HUES48 (cell line): ENCODE measurements around the gene PIPOX.
A peak's percentile ranks its signal among the peaks of the same experiment; 100 is the strongest.

Experiments used
- H3K27ac ChIP-seq: one replicate; pipeline ENCODE4 v1.7.0; 2013; ENCODE audit warnings: low read depth, low read length, inconsistent platforms
- H3K27me3 ChIP-seq: 2 replicates; pipeline ENCODE4 v1.6.1; 2013; ENCODE audit warnings: mild to moderate bottlenecking, low read length; ENCODE audit not compliant: control insufficient read depth, insufficient read depth
- H3K36me3 ChIP-seq: 2 replicates; pipeline ENCODE4 v1.6.1; 2013; ENCODE audit warnings: low read length; ENCODE audit not compliant: control insufficient read depth, insufficient read depth
- H3K4me1 ChIP-seq: 2 replicates; pipeline ENCODE4 v1.6.1; 2013; ENCODE audit warnings: mild to moderate bottlenecking, low read length; ENCODE audit not compliant: control insufficient read depth, insufficient read depth
- H3K4me3 ChIP-seq: 2 replicates; pipeline ENCODE4 v1.5.1; 2013; ENCODE audit warnings: mild to moderate bottlenecking, low read depth, low read length
- H3K9ac ChIP-seq: 2 replicates; pipeline ENCODE4 v1.6.1; 2013; ENCODE audit warnings: mild to moderate bottlenecking, low read depth, low read length, moderate library complexity
- H3K9me3 ChIP-seq: 2 replicates; pipeline ENCODE4 v1.6.1; 2013; ENCODE audit warnings: low read length; ENCODE audit not compliant: control insufficient read depth, insufficient read depth

PIPOX gene

DNA sequence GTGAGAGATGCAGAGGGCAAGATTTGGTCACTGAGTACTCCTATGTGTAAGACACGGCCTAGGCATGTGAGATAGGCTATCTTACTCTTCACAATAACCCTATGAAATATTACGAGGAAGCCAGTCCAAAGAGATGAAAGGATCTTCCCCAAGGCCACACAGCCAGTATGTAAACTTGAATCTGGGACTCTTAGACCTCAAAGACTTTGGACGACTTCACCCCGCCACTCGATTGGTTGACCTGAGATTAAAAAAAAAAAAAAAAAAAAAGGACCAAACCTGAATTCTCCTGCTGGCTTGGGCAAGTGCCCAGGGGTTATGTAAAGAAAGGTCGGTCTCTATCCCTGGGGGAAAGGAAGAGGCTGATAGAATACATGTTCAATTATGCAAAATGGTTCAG, 33.1 kb downstream of the PIPOX start:
- H3K4me1 ChIP-seq, result peaks cover 27% of the 10 kb centered on the region
- no peak overlapping the region for H3K9ac ChIP-seq
- H3K4me3 ChIP-seq, result no peak overlapping the region
- no peaks in the 10 kb centered on the region for H3K9me3 ChIP-seq
- no peaks in the 10 kb centered on the region for H3K27me3 ChIP-seq
- peaks cover 14% of the 10 kb centered on the region; the same call in 1 of the 2 replicates for H3K36me3 ChIP-seq
- no peak overlapping the region for H3K27ac ChIP-seq

DNA sequence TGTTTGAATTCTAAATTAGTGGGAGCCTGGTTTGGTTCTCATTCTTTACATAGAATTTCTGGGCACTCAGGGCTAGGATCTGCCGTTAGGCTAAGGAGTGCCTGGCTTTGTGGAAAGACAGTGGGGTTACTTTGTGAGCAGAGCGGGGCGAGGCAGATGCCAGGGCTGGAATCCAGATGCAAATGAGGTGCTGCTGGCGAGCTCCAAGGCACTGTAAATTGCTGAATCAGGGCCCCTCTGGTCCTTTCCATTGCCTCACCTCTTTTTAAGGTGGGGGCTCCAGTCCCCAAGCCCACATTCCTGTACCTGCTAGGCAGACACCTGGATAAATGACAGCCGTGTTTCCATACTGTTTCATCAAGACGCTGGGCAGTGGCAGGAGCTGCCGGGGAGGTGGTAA, 33.8 kb downstream of the PIPOX start:
- Histone ChIP-seq H3K4me3 (no peak overlapping the region), H3K9me3 (no peaks in the 10 kb centered on the region), H3K27me3 (no peaks in the 10 kb centered on the region), H3K9ac (no peak overlapping the region), H3K27ac (no peak overlapping the region), H3K4me1 (peaks cover 27% of the 10 kb centered on the region), H3K36me3 (peaks cover 16% of the 10 kb centered on the region; the same call in 1 of the 2 replicates)

DNA sequence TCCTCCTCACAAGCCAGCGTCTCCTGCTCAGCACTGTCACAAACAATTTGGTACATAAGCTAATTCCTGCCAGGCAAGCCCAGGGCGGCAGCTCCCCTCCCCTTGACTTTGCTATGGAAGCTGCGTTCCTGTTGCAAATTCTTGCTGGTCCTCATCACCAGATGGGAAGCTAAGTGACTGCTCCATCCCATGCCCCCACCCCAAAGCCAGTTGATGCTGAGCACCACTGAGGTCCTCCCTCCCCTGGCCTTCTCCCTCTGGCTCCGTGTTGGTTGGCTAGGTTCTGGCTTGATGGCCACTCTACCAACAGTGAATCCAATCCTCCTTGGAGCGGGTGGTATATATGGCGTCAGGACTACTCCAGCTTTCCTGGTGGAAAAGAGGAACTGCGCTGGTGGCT, 34.4 kb downstream of the PIPOX start:
- no peak overlapping the region for H3K27ac ChIP-seq

GRCh38 chr17:29078183-29079045, 35.5 kb downstream of the PIPOX start:
- H3K36me3 ChIP-seq, result peaks cover 16% of the 10 kb centered on the region; the same call in 1 of the 2 replicates
- H3K27ac ChIP-seq, result peak overlapping the region; percentile 8
- H3K9ac ChIP-seq, result no peak overlapping the region
- peaks cover 25% of the 10 kb centered on the region for H3K4me1 ChIP-seq
- H3K27me3 ChIP-seq, result no peaks in the 10 kb centered on the region
- no peak overlapping the region for H3K4me3 ChIP-seq
- no peaks in the 10 kb centered on the region for H3K9me3 ChIP-seq

More for the DNA sequence above, 34.4 kb downstream of the PIPOX start:
- peaks cover 16% of the 10 kb centered on the region; the same call in 1 of the 2 replicates for H3K36me3 ChIP-seq
- H3K9me3 ChIP-seq, result no peaks in the 10 kb centered on the region
- H3K4me1 ChIP-seq, result peaks cover 27% of the 10 kb centered on the region
- H3K27me3 ChIP-seq, result no peaks in the 10 kb centered on the region
- no peak overlapping the region for H3K4me3 ChIP-seq
- H3K9ac ChIP-seq, result no peak overlapping the region

DNA sequence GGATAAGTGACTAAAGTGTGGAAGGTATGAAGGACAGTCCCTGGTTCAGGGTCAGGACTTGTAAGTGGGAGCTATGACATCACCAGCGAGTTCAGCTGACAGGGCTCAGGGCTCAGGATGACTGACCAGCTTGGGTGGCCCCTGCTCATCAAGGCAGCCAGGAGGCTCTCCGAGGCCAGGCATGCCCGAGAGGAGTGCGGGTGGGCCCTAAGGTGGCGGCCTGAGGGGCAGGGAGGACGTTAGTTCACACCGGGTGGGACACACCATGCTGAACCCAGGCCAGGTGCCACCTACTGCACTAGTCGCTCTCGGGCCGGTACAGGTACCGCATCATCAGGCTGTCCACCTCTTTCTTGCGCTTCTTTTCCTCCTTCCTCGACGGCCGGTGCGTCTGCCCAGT, 36.5 kb downstream of the PIPOX start:
- no peaks in the 10 kb centered on the region for H3K27me3 ChIP-seq
- no peak overlapping the region for H3K27ac ChIP-seq
- H3K4me3 ChIP-seq, result no peak overlapping the region
- H3K9ac ChIP-seq, result no peak overlapping the region
- H3K9me3 ChIP-seq, result no peaks in the 10 kb centered on the region
- peaks cover 20% of the 10 kb centered on the region for H3K4me1 ChIP-seq
- peaks cover 16% of the 10 kb centered on the region; the same call in 1 of the 2 replicates for H3K36me3 ChIP-seq

- H3K4me1 ChIP-seq, result peaks cover 24% of the 10 kb centered on the region
Observed at GRCh38 chr17:29079887-29080286, 36.9 kb downstream of the PIPOX start.

GRCh38 chr17:29080323-29080722, 37.4 kb downstream of the PIPOX start:
- no peak overlapping the region for H3K9ac ChIP-seq
- H3K4me3 ChIP-seq, result no peak overlapping the region
- peaks cover 28% of the 10 kb centered on the region for H3K4me1 ChIP-seq
- no peaks in the 10 kb centered on the region for H3K27me3 ChIP-seq
- H3K27ac ChIP-seq, result no peak overlapping the region
- H3K36me3 ChIP-seq, result peaks cover 16% of the 10 kb centered on the region; the same call in 1 of the 2 replicates
- no peaks in the 10 kb centered on the region for H3K9me3 ChIP-seq

More at GRCh38 chr17:29079887-29080286, 36.9 kb downstream of the PIPOX start:
- H3K9ac ChIP-seq, result no peak overlapping the region
- H3K27ac ChIP-seq, result no peak overlapping the region
- peaks cover 16% of the 10 kb centered on the region; the same call in 1 of the 2 replicates for H3K36me3 ChIP-seq
- H3K27me3 ChIP-seq, result no peaks in the 10 kb centered on the region
- H3K9me3 ChIP-seq, result no peaks in the 10 kb centered on the region
- H3K4me3 ChIP-seq, result no peak overlapping the region

GRCh38 chr17:29080965-29081364, 38.0 kb downstream of the PIPOX start:
- no peaks in the 10 kb centered on the region for H3K9me3 ChIP-seq
- H3K4me3 ChIP-seq, result no peak overlapping the region
- peaks cover 30% of the 10 kb centered on the region for H3K4me1 ChIP-seq
- no peak overlapping the region for H3K9ac ChIP-seq
- H3K36me3 ChIP-seq, result peaks cover 19% of the 10 kb centered on the region; the same call in 1 of the 2 replicates
- H3K27me3 ChIP-seq, result no peaks in the 10 kb centered on the region
- H3K27ac ChIP-seq, result no peak overlapping the region

- H3K27ac ChIP-seq, result peak overlapping the region; percentile 50
- H3K27me3 ChIP-seq, result no peaks in the 10 kb centered on the region
- no peaks in the 10 kb centered on the region for H3K9me3 ChIP-seq
- peaks cover 19% of the 10 kb centered on the region; the same call in 1 of the 2 replicates for H3K36me3 ChIP-seq
- H3K9ac ChIP-seq, result no peak overlapping the region
- peaks cover 26% of the 10 kb centered on the region for H3K4me1 ChIP-seq
- H3K4me3 ChIP-seq, result no peak overlapping the region
Observed at GRCh38 chr17:29084541-29085146, 41.7 kb downstream of the PIPOX start.

DNA sequence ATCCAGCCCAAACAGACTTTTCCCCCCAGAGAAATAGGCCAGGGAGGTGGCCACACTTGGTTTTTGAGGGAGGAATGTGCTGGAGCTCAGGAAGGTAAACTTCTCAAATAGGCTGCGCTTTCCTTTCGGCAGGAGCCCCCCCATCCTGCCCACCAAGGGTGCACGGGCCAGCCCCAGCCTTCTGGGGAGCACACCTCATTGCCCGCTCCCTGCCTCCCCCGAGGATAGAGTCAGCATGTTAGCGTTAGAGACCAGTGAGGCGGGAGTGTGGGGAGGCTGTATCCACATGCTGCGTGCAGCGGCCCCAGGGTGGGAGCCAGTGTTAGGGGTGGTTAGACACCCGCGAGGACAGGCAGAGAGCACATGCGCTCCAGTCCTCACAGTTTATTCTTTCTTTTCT, 42.3 kb downstream of the PIPOX start:
- H3K9ac ChIP-seq, result no peak overlapping the region
- H3K27me3 ChIP-seq, result no peaks in the 10 kb centered on the region
- H3K4me1 ChIP-seq, result peaks cover 26% of the 10 kb centered on the region
- no peak overlapping the region for H3K4me3 ChIP-seq
- H3K9me3 ChIP-seq, result no peaks in the 10 kb centered on the region
- peaks cover 23% of the 10 kb centered on the region for H3K36me3 ChIP-seq
- peak overlapping the region; percentile 50 for H3K27ac ChIP-seq
